HEK293 (cell line): ENCODE measurements around the gene OLA1.

Source experiments
- CTCF ChIA-PET: fragments of 350-600 bp; formaldehyde crosslinking; extraction: SDS; loops from one replicate; lab custom pipeline; 2021; ENCODE audit warnings: antibody characterized with exemption; lab: Yijun Ruan, JAX
- POLR2A ChIA-PET: fragments of 300-600 bp; formaldehyde crosslinking; extraction: SDS; loops from one replicate; lab custom pipeline; 2020; ENCODE audit warnings: antibody characterized with exemption, inconsistent platforms; lab: Yijun Ruan, JAX
- H3K27ac ChIP-seq: fragments of 200-500 bp; sonication (Bioruptor generic); 2 replicates; pipeline ENCODE4 v1.5.1; 2014; ENCODE audit warnings: low read depth, low read length, control low read depth, inconsistent platforms; ENCODE audit errors: extremely low read depth
- H3K36me3 ChIP-seq, 2 experiments: fragments of 200-500 bp in 1 of 2; sonication (Bioruptor generic) in 1 of 2; 1 replicate in 1 of 2; 2 replicates in 1 of 2; pipeline ENCODE4 v1.5.1; 2014 to 2017; ENCODE audit warnings: inconsistent platforms in 2 of 2, low read length in 2 of 2; ENCODE audit not compliant: control insufficient read depth in 2 of 2, insufficient read depth in 1 of 2
- H3K4me1 ChIP-seq: fragments of 200-500 bp; sonication (Bioruptor generic); 2 replicates; pipeline ENCODE4 v1.5.1; 2014; ENCODE audit warnings: mild to moderate bottlenecking, low read length, inconsistent platforms; ENCODE audit not compliant: control insufficient read depth, insufficient read depth
- H3K4me3 ChIP-seq: 2 replicates; pipeline ENCODE4 v1.5.1; 2011; ENCODE audit warnings: low read depth, mild to moderate bottlenecking, control low read depth, low read length, moderate library complexity
- H3K9me3 ChIP-seq: fragments of 200-500 bp; sonication (Bioruptor generic); 2 replicates; pipeline ENCODE4 v1.5.1; 2014; ENCODE audit warnings: low read depth, low read length, inconsistent platforms; ENCODE audit not compliant: control insufficient read depth, insufficient read depth
- BCL11B ChIP-seq: fragments of 450-650 bp; formaldehyde crosslinking; IDR thresholded peaks from 2 replicates; pipeline ENCODE4 v1.5.1; 2016; ENCODE audit warnings: low read depth, missing biosample characterization, missing genetic modification characterization
- KLF7 ChIP-seq: fragments of 450-650 bp; formaldehyde crosslinking; IDR thresholded peaks from 2 replicates; pipeline ENCODE4 v1.5.1; 2016; ENCODE audit warnings: missing biosample characterization, missing genetic modification characterization, borderline replicate concordance
- OSR2 ChIP-seq: fragments of 450-650 bp; formaldehyde crosslinking; IDR thresholded peaks from 2 replicates; pipeline ENCODE4 v1.5.1; 2016; ENCODE audit warnings: missing biosample characterization, missing genetic modification characterization
- PRDM1 ChIP-seq: fragments of 450-650 bp; formaldehyde crosslinking; IDR thresholded peaks from 2 replicates; pipeline ENCODE4; 2016; ENCODE audit warnings: missing biosample characterization, missing genetic modification characterization
- SETDB1 ChIP-seq: IDR thresholded peaks from one replicate; pipeline ENCODE4 v1.6.1; 2017; ENCODE audit warnings: mild to moderate bottlenecking, low read length, moderate library complexity, mixed read lengths; ENCODE audit not compliant: insufficient read length
- WT1 ChIP-seq: fragments of 450-650 bp; formaldehyde crosslinking; IDR thresholded peaks from 2 replicates; pipeline ENCODE4 v1.5.1; 2016; ENCODE audit warnings: missing biosample characterization, missing genetic modification characterization
- ZNF114 ChIP-seq: fragments of 450-650 bp; formaldehyde crosslinking; IDR thresholded peaks from 2 replicates; pipeline ENCODE4 v1.5.0; 2017; ENCODE audit warnings: missing biosample characterization, missing genetic modification characterization
- ZNF140 ChIP-seq: fragments of 450-650 bp; formaldehyde crosslinking; IDR thresholded peaks from 2 replicates; pipeline ENCODE4 v1.5.1; 2016; ENCODE audit warnings: missing biosample characterization, missing genetic modification characterization
- ZNF146 ChIP-seq: fragments of 450-650 bp; formaldehyde crosslinking; IDR thresholded peaks from 2 replicates; pipeline ENCODE4 v1.5.1; 2016; ENCODE audit warnings: missing biosample characterization, missing genetic modification characterization
- ZNF174 ChIP-seq: fragments of 450-650 bp; formaldehyde crosslinking; IDR thresholded peaks from 2 replicates; pipeline ENCODE4 v1.5.0; 2017; ENCODE audit warnings: missing biosample characterization, mild to moderate bottlenecking, missing genetic modification characterization
- ZNF202 ChIP-seq: fragments of 450-650 bp; formaldehyde crosslinking; IDR thresholded peaks from 2 replicates; pipeline ENCODE4 v1.5.1; 2016; ENCODE audit warnings: missing biosample characterization, missing genetic modification characterization, borderline replicate concordance
- ZNF423 ChIP-seq: fragments of 450-650 bp; formaldehyde crosslinking; IDR thresholded peaks from 2 replicates; pipeline ENCODE4 v1.5.1; 2016; ENCODE audit warnings: missing biosample characterization, missing genetic modification characterization
- ZNF580 ChIP-seq: fragments of 450-650 bp; formaldehyde crosslinking; IDR thresholded peaks from 2 replicates; pipeline ENCODE4 v1.5.1; 2016; ENCODE audit warnings: missing biosample characterization, missing genetic modification characterization
- ZNF785 ChIP-seq: fragments of 450-650 bp; formaldehyde crosslinking; IDR thresholded peaks from 2 replicates; pipeline ENCODE4 v1.5.1; 2016; ENCODE audit warnings: missing biosample characterization, missing genetic modification characterization
- ZNF791 ChIP-seq: fragments of 450-650 bp; formaldehyde crosslinking; IDR thresholded peaks from 2 replicates; pipeline ENCODE4 v1.5.1; 2016; ENCODE audit warnings: missing biosample characterization, missing genetic modification characterization
- ZNF830 ChIP-seq: fragments of 450-650 bp; IDR thresholded peaks from 2 replicates; pipeline ENCODE4 v1.5.0; 2018; ENCODE audit warnings: missing biosample characterization, missing genetic modification characterization, low read depth, mild to moderate bottlenecking, moderate library complexity
- TF ChIP-seq, protein P1 (sequence below): fragments of 450-650 bp; formaldehyde crosslinking; IDR thresholded peaks from 2 replicates; pipeline ENCODE4 v1.5.1; 2016; ENCODE audit warnings: missing biosample characterization, missing genetic modification characterization
- TF ChIP-seq, protein P2 (sequence below): fragments of 450-650 bp; formaldehyde crosslinking; IDR thresholded peaks from 2 replicates; pipeline ENCODE4 v1.5.1; 2016; ENCODE audit warnings: missing biosample characterization, missing genetic modification characterization
- TF ChIP-seq, protein P3 (sequence below): fragments of 450-650 bp; formaldehyde crosslinking; IDR thresholded peaks from 2 replicates; pipeline ENCODE4 v1.5.1; 2017; ENCODE audit warnings: missing biosample characterization, missing genetic modification characterization

OLA1 gene

GRCh38 chr2:174059884-174060244, 188.5 kb downstream of the OLA1 start (continued):
- TF ChIP-seq, protein P1, sequence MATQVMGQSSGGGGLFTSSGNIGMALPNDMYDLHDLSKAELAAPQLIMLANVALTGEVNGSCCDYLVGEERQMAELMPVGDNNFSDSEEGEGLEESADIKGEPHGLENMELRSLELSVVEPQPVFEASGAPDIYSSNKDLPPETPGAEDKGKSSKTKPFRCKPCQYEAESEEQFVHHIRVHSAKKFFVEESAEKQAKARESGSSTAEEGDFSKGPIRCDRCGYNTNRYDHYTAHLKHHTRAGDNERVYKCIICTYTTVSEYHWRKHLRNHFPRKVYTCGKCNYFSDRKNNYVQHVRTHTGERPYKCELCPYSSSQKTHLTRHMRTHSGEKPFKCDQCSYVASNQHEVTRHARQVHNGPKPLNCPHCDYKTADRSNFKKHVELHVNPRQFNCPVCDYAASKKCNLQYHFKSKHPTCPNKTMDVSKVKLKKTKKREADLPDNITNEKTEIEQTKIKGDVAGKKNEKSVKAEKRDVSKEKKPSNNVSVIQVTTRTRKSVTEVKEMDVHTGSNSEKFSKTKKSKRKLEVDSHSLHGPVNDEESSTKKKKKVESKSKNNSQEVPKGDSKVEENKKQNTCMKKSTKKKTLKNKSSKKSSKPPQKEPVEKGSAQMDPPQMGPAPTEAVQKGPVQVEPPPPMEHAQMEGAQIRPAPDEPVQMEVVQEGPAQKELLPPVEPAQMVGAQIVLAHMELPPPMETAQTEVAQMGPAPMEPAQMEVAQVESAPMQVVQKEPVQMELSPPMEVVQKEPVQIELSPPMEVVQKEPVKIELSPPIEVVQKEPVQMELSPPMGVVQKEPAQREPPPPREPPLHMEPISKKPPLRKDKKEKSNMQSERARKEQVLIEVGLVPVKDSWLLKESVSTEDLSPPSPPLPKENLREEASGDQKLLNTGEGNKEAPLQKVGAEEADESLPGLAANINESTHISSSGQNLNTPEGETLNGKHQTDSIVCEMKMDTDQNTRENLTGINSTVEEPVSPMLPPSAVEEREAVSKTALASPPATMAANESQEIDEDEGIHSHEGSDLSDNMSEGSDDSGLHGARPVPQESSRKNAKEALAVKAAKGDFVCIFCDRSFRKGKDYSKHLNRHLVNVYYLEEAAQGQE = no peak
- TF ChIP-seq ZNF114 (tag by site-specific recombination) = no peak
- no peak for TF ChIP-seq ZNF830

GRCh38 chr2:174059178-174059883, 189.0 kb downstream of the OLA1 start:
- TF ChIP-seq, protein P2, sequence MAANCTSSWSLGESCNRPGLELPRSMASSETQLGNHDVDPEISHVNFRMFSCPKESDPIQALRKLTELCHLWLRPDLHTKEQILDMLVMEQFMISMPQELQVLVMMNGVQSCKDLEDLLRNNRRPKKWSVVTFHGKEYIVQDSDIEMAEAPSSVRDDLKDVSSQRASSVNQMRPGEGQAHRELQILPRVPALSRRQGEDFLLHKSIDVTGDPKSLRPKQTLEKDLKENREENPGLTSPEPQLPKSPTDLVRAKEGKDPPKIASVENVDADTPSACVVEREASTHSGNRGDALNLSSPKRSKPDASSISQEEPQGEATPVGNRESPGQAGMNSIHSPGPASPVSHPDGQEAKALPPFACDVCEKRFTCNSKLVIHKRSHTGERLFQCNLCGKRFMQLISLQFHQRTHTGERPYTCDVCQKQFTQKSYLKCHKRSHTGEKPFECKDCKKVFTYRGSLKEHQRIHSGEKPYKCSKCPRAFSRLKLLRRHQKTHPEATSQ (tag by site-specific recombination) = no peak
- peak; percentile 43 for TF ChIP-seq SETDB1
- no peak for TF ChIP-seq BCL11B (tag by site-specific recombination)
- TF ChIP-seq ZNF580 = no peak
- no peak for TF ChIP-seq KLF7 (tag by site-specific recombination)
- TF ChIP-seq ZNF174 (tag by site-specific recombination) = no peak
- CTCF ChIA-PET = interaction anchor here (0.8 to 1.0 kb wide), 2 partner anchors 23 to 291 kb away, joined by 3 read pairs; no protein-coding TSS in a partner anchor
- no peaks in the 10 kb centered on the region for H3K4me1 ChIP-seq
- no peak overlapping the region for H3K27ac ChIP-seq
- POLR2A ChIA-PET = no interaction called here
- no peaks in the 10 kb centered on the region for H3K9me3 ChIP-seq
- no peaks in the 10 kb centered on the region for H3K36me3 ChIP-seq
- H3K4me3 ChIP-seq = no peak overlapping the region

DNA sequence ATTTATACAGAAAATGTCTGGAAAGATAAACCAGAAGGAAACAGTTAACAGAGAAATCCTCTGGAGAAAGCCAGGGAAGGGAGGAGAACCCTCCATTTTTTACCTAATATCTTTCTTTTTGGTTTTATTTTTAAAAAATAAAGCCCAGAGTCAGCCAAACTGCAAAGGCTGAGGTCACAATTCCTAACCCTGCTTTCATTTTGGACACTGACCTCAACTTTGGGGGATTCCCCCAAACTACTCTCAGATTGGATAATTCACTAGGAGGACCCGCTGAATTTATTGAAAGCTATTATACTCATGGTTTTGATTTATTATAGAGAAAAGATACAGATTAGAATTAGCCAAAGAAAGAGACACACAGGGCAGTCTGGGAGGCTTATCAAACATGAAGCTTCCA, 189.9 kb downstream of the OLA1 start:
- Histone ChIP-seq H3K36me3 (no peaks in the 10 kb centered on the region), H3K4me1 (no peaks in the 10 kb centered on the region), H3K27ac (no peak overlapping the region), H3K4me3 (no peak overlapping the region), H3K9me3 (no peaks in the 10 kb centered on the region)
- POLR2A ChIA-PET = no interaction called here
- TF ChIP-seq ZNF785 (tag by site-specific recombination) (no peak), ZNF140 (tag by site-specific recombination) (no peak), ZNF423 (no peak), OSR2 (no peak), ZNF791 (tag by site-specific recombination) (no peak), ZNF146 (tag by site-specific recombination) (no peak), ZNF202 (tag by site-specific recombination) (no peak), PRDM1 (tag by site-specific recombination) (no peak), ZNF580 (no peak), WT1 (tag by site-specific recombination) (no peak)
- TF ChIP-seq, protein P3, sequence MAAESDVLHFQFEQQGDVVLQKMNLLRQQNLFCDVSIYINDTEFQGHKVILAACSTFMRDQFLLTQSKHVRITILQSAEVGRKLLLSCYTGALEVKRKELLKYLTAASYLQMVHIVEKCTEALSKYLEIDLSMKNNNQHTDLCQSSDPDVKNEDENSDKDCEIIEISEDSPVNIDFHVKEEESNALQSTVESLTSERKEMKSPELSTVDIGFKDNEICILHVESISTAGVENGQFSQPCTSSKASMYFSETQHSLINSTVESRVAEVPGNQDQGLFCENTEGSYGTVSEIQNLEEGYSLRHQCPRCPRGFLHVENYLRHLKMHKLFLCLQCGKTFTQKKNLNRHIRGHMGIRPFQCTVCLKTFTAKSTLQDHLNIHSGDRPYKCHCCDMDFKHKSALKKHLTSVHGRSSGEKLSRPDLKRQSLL (tag by site-specific recombination) = no peak
- CTCF ChIA-PET = interaction anchor here (0.6 to 1.3 kb wide), 5 partner anchors 11 to 291 kb away, joined by 3 to 7 read pairs (median 3); no protein-coding TSS in a partner anchor
